ENCODE results near the gene ZNF470. TPM values are rescaled to one million over a fixed set of nuclear protein-coding genes. Genes with fewer than 3 reads are reported as not detected.
A peak's percentile ranks its signal among the peaks of the same experiment; 100 is the strongest.

Gene ZNF470
- polyA plus RNA-seq, 1 donor from 2014 or later: 2.1 TPM

DNA sequence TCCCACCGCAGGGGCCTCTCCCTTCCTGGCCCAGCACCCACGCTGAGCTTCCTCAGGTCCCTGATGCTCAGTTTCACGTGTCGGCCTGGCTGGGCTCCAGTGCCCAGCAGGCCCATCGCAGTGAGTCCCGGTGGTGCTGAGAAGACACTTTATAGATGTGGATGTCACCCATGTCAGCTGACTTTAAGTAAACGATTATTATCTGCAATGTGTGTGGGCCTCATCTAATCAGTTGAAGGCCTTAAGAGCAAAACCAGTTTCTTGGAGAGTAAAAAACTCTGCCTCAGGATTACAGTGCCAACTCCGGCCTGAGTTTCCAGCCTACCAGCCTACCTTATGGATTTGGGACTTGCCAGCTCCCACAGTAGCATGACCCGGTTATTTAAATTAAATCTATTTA is 58.4 kb downstream of the ZNF470 start:
- H3K36me3 Mint-ChIP-seq: peaks cover 22% of the 10 kb centered on the region
- no peak overlapping the region for H3K4me3 Mint-ChIP-seq
- H3K27ac Mint-ChIP-seq: no peak overlapping the region
- no peaks in the 10 kb centered on the region for H3K27me3 Mint-ChIP-seq
- no peaks in the 10 kb centered on the region for H3K4me1 Mint-ChIP-seq
- peaks cover 10 to 30% (median 21%) of the 10 kb centered on the region in 3 donors for H3K9me3 Mint-ChIP-seq

DNA sequence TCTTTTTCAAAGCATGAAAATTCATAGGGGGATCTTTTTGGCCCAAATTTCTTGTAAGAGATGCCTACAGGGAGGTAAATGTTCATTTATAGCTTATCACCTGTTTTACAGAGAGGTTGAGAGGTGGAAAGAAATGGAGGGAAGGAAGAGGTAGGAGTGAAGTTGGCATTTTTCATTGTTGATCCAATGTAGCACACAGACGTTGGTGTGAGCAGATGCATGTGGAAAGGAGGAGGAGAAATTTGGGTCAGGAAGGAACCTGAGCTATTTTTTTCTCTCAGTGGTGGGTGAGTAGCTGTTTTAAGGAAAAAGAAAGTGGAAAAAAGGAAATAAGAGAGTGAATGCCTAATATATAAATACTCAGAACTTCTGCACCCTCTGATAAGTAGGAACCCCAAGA is 65.8 kb downstream of the ZNF470 start:
- no peaks in the 10 kb centered on the region for H3K27me3 Mint-ChIP-seq
- no peaks in the 10 kb centered on the region for H3K4me1 Mint-ChIP-seq
- H3K27ac Mint-ChIP-seq: no peak overlapping the region
- H3K9me3 Mint-ChIP-seq: peaks cover 13 to 38% (median 21%) of the 10 kb centered on the region in 3 donors
- no peak overlapping the region for H3K4me3 Mint-ChIP-seq
- H3K36me3 Mint-ChIP-seq: peaks cover 2% of the 10 kb centered on the region

DNA sequence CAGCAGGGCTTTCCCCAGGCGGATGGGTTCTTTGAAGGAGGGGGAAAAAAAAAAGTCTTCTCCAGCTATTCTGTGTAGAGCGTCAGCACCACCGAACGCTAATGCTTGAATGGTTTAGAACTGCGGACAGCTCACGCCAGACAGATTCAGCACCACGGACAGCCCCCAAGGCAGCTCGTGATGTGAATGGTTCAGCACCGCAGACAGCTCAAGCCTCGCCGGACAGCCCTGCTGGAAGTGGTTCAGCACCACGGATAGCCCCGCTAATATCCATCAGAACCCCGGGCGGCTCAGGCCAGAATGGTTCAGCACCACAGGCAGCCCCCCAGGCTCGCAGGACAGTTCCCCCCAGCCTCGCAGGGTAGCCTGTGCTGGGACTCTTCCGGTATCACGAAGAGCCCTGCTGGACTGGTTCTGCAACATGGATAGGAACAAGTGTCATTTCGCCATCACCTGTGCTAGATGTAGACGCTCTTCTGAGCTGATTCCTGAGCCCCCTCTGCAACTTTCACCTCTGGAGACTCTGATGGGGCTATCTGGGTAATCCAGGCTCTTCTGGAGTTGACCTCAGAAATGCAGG is 70.8 kb downstream of the ZNF470 start:
- H3K4me1 Mint-ChIP-seq: no peaks in the 10 kb centered on the region
- H3K4me3 Mint-ChIP-seq: peak overlapping the region in 1 of 4 donors; percentile 55
- H3K27ac Mint-ChIP-seq: peak overlapping the region in 1 of 3 donors; percentile 62
- no peaks in the 10 kb centered on the region for H3K36me3 Mint-ChIP-seq
- H3K27me3 Mint-ChIP-seq: peaks cover 1% of the 10 kb centered on the region
- H3K9me3 Mint-ChIP-seq: peaks cover 16 to 30% (median 26%) of the 10 kb centered on the region in 3 donors

Other genes starting within 250 kb of the ZNF470 start
- 7.3 TPM for gene ZNF582, start 173.9 kb upstream of the ZNF470 start, polyA plus RNA-seq
- 10.1 TPM for gene ZNF583, start 163.1 kb upstream of the ZNF470 start, polyA plus RNA-seq
- gene ZNF667, start 90.1 kb upstream of the ZNF470 start, polyA plus RNA-seq: 0.74 TPM
- 0.14 TPM for gene ZNF471, start 59.6 kb upstream of the ZNF470 start, polyA plus RNA-seq
- gene ZFP28, start 28.5 kb upstream of the ZNF470 start, polyA plus RNA-seq: 1.1 TPM
- 11.1 TPM for gene ZNF71, start 27.8 kb downstream of the ZNF470 start, polyA plus RNA-seq
- gene SMIM17, start 75.7 kb downstream of the ZNF470 start, polyA plus RNA-seq: not detected
- gene ZNF835, start 104.3 kb downstream of the ZNF470 start, polyA plus RNA-seq: 6.0 TPM